Mucosa of descending colon (tissue), 3 donors: ENCODE data around the gene PHOSPHO1. TPM values are rescaled to one million over a fixed set of nuclear protein-coding genes. Genes with fewer than 3 reads are reported as not detected.

Source experiments
- ATAC-seq: fragments of 200-7000 bp; cut with Tn5 transposase; one replicate; pipeline ENCODE4 v1.9.1; 2020; ENCODE audit warnings: mild to moderate bottlenecking, moderate library complexity
- DNase-seq, 3 donors: peaks; one replicate each; pipeline ENCODE4 v3.0.0-alpha.2; 2020
- H3K36me3 ChIP-seq: fragments of 200-600 bp; one replicate; pipeline ENCODE4 v1.8.0; 2021; ENCODE audit warnings: low read depth, mild to moderate bottlenecking
- H3K4me1 ChIP-seq: fragments of 200-600 bp; one replicate; pipeline ENCODE4 v1.8.0; 2021; ENCODE audit warnings: low read depth, mild to moderate bottlenecking
- H3K4me3 ChIP-seq: fragments of 200-600 bp; one replicate; pipeline ENCODE4 v1.8.0; 2021; ENCODE audit warnings: mild to moderate bottlenecking
- H3K9me3 ChIP-seq: fragments of 200-600 bp; one replicate; pipeline ENCODE4 v1.8.0; 2021; ENCODE audit warnings: mild to moderate bottlenecking
- CTCF ChIP-seq: fragments of 200-600 bp; IDR thresholded peaks from one replicate; pipeline ENCODE4 v1.8.0; 2022; ENCODE audit warnings: antibody characterized with exemption, mild to moderate bottlenecking
- intact Hi-C, 2 donors: fragments of 100-400 bp; cut with DNase I in 1 of 2; cut with micrococcal nuclease in 1 of 2; formaldehyde crosslinking; loops; one replicate each; pipeline versions ENCODE4 v1.11.0 to v1.11.1; 2022; cut with DNase I, micrococcal nuclease
- total RNA-seq, 3 donors: library from RNA; stranded (reverse); fragmentation: NEBNext Ultra II Directional in 2 of 3; extraction: Animal tissue kit (Norgen Biotek cat#: 25700) in 2 of 3; gene quantifications; one replicate each; pipeline versions ENCODE4 v1.2.1 to v1.2.4, GENCODE V29; 2021 to 2023
- donor health status: DM: no; HTN: no; CAD: no; lungs with moderate emphysema.
- donor health status: DM: no; HTN: no; CAD: no.
- donor health status: DM: no; HTN: yes; CAD: no.

Gene PHOSPHO1
- total RNA-seq, 3 donors from 2014 or later = 0.25 TPM; not detected in 2

- DNase-seq (no peak), ATAC-seq (peak; percentile 20)
- Histone ChIP-seq H3K4me3 (no peak overlapping the region), H3K36me3 (no peaks in the 10 kb centered on the region), H3K4me1 (no peaks in the 10 kb centered on the region), H3K9me3 (no peaks in the 10 kb centered on the region)
- intact Hi-C loops = no loop called here
- no peak for TF ChIP-seq CTCF
Observed at GRCh38 chr17:49249292-49249794, 18.8 kb upstream of the PHOSPHO1 start.

- Histone ChIP-seq H3K4me3 (no peak overlapping the region), H3K4me1 (no peaks in the 10 kb centered on the region), H3K9me3 (no peaks in the 10 kb centered on the region), H3K36me3 (no peaks in the 10 kb centered on the region)
- TF ChIP-seq CTCF = no peak
- ATAC-seq (no peak), DNase-seq (no peak)
- intact Hi-C loops = no loop called here
Observed at GRCh38 chr17:49247944-49248343, 17.4 kb upstream of the PHOSPHO1 start.

DNA sequence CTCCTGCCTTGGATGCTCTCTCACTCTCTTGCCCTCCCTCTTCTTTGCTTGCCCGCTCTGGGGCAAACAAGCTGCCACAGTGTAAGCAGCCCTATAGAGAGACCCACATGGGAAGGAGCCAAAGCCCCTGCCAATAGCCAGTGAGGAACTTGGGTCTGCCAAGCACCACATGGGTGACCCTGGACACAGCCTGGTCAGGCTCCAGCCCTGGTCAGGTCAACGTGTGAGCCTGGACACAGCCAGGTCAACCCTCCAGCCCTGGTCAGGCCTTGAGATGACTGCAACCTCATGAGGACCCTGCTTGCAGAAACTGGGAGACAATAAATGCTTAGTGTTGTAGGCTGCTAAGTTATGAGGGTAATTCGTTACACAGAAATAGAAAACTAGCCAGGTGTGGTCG is 14.3 kb upstream of the PHOSPHO1 start:
- intact Hi-C loops = no loop called here
- Histone ChIP-seq H3K36me3 (no peaks in the 10 kb centered on the region), H3K4me3 (no peak overlapping the region), H3K4me1 (no peaks in the 10 kb centered on the region), H3K9me3 (no peaks in the 10 kb centered on the region)
- DNase-seq (no peak), ATAC-seq (no peak)
- TF ChIP-seq CTCF = no peak

DNA sequence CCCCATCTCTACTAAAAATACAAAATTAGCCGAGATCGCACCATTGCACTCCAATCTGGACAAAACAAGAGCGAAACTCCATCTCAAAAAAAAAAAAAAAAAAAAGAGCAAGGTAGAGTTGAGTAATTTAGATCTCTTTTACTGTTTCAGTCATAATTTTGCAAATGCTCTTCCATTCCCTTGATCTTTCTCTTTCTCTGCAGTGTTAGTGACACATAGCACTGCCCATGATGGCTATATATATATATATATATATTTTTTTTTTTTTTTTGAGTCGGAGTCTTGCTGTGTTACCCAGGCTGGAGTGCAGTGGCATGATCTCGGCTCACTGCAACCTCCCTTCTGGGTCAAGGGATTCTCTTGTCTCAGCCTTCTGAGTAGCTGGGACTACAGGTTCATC is 12.2 kb upstream of the PHOSPHO1 start:
- Histone ChIP-seq H3K9me3 (no peaks in the 10 kb centered on the region), H3K36me3 (no peaks in the 10 kb centered on the region), H3K4me1 (no peaks in the 10 kb centered on the region), H3K4me3 (no peak overlapping the region)
- intact Hi-C loops = no loop called here
- ATAC-seq (no peak), DNase-seq (no peak)
- no peak for TF ChIP-seq CTCF

DNA sequence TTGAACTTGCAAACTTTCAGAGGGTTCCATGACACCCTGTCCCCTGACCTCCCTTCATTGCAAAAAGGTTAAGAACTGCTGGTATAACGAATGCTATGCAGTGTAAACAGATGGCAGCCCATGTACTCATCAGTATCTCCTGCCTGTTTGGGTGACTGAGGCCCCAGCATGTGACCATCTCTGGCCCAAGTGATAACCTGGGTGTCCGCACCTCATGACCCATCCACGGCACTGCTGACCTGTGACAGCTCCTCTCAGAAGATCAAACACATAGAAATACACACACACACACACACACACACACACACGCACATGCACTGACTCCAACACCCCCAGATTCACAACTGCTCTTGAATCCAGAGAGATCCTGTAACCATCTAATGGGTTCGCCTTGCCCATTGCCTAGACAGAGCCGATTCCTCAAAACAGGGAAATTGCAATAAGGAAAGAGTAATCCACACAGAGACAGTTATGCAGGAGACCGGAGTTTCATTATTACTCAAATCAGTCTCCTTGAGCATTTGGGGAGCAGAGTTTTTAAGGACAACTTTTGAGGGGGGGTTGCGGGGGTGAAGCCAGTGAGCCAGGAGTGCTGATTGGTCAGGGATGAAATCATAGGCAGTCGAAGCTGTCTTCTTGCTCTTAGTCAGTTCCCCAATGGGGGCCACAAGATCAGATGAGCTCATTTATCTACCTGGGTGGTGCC is 11.3 kb upstream of the PHOSPHO1 start:
- intact Hi-C loops = no loop called here
- no peak for DNase-seq
- no peak for TF ChIP-seq CTCF
- H3K4me3 ChIP-seq = no peak overlapping the region
- no peaks in the 10 kb centered on the region for H3K36me3 ChIP-seq
- H3K4me1 ChIP-seq = no peaks in the 10 kb centered on the region
- H3K9me3 ChIP-seq = no peaks in the 10 kb centered on the region
- no peak for ATAC-seq
